Transverse colon (tissue), 4 donors: Measurements from ENCODE around the gene RNF152. TPM values are rescaled to one million over a fixed set of nuclear protein-coding genes. Genes with fewer than 3 reads are reported as not detected.

ENCODE experiments used
- DNase-seq: peaks from one replicate; pipeline ENCODE4 v3.0.0-alpha.2; 2019
- H3K27ac ChIP-seq, 4 donors: fragments of 200-600 bp; sonication (generic); 2 replicates each; pipeline ENCODE4 v1.5.1; 2016 to 2018; ENCODE audit warnings: inconsistent platforms in 4 of 4
- H3K27me3 ChIP-seq: fragments of 200-600 bp; sonication (generic); 2 replicates; pipeline ENCODE4 v1.5.1; 2017; ENCODE audit warnings: inconsistent platforms
- H3K36me3 ChIP-seq, 4 donors: fragments of 200-600 bp; sonication (generic); 2 replicates each; pipeline ENCODE4 v1.5.1; 2017 to 2019; ENCODE audit warnings: inconsistent platforms in 4 of 4
- H3K4me1 ChIP-seq, 4 donors: fragments of 200-600 bp; sonication (generic); 2 replicates each; pipeline ENCODE4 v1.5.1; 2017 to 2020; ENCODE audit warnings: inconsistent platforms in 4 of 4
- H3K4me3 ChIP-seq, 4 donors: fragments of 200-600 bp; sonication (generic); 1 replicate in 1 of 4; 2 replicates in 3 of 4; pipeline versions ENCODE4 v1.5.1 to v1.6.1; 2017 to 2019; ENCODE audit warnings: inconsistent platforms in 4 of 4
- H3K9me3 ChIP-seq, 2 donors: fragments of 200-600 bp; sonication (generic); 2 replicates each; pipeline ENCODE4 v1.5.1; 2017 to 2019; ENCODE audit warnings: inconsistent platforms in 2 of 2
- CTCF ChIP-seq, 5 experiments: fragments of 200-600 bp in 3 of 5; fragments of 450-650 bp in 2 of 5; sonication (generic) in 3 of 5; IDR thresholded peaks; 1 replicate in 2 of 5; 2 replicates in 3 of 5; pipeline ENCODE4 v1.5.1; 2016 to 2017; ENCODE audit warnings: antibody characterized with exemption in 5 of 5, inconsistent platforms in 3 of 5, mild to moderate bottlenecking in 2 of 5, moderate library complexity in 1 of 5
- EP300 ChIP-seq: sonication (generic); formaldehyde crosslinking; IDR thresholded peaks from one replicate; pipeline ENCODE4 v1.6.1; 2017; ENCODE audit warnings: antibody characterized with exemption, low read depth
- POLR2A ChIP-seq: fragments of 450-650 bp; IDR thresholded peaks from one replicate; pipeline ENCODE4 v1.6.1; 2016; ENCODE audit warnings: antibody characterized with exemption, mild to moderate bottlenecking, moderate library complexity
- POLR2AphosphoS5 ChIP-seq, 3 donors: sonication (generic); formaldehyde crosslinking; IDR thresholded peaks; one replicate each; pipeline ENCODE4 v1.6.1; 2016; ENCODE audit warnings: antibody characterized with exemption in 3 of 3
- WGBS, 2 donors: methylation state at CpG; one replicate each; pipeline ENCODE4 v1.1.5; 2018; ENCODE audit warnings: low coverage in 1 of 2; 5-methylcytosine and 5-hydroxymethylcytosine counted together
- in situ Hi-C, 4 donors: fragments of 200-750 bp; cut with MboI; loops; one replicate each; pipeline versions ENCODE4 v1.15.0 to v1.15.1; 2017; ENCODE audit warnings: low sequenced_read_pairs in 3 of 4, low pct_ligation_motif_present in 1 of 4, low pct_unique_long_range_greater_than_20kb in 1 of 4
- intact Hi-C: fragments of 100-400 bp; cut with DNase I; formaldehyde crosslinking; loops from one replicate; pipeline ENCODE4 v1.15.1; 2023; ENCODE audit warnings: low total_unique reads
- total RNA-seq, 4 donors: library from RNA; depleted of rRNA; stranded (reverse); fragments of >200 nt; gene quantifications; one replicate each; pipeline ENCODE4 v1.1.0, GENCODE V29; 2016

RNF152 gene
- total RNA-seq, 4 donors from 2014 or later: 29.7 to 340 (median 159) TPM

- H3K36me3 ChIP-seq: no peaks in the 10 kb centered on the region
- in situ Hi-C loops (loop anchor here in 1 of 4 donors (10.0 kb wide), 1 partner anchor 62 kb away; no protein-coding TSS in a partner anchor), intact Hi-C loops (no loop called here)
- H3K4me1 ChIP-seq: no peaks in the 10 kb centered on the region
- DNase-seq: no peak
- no peaks in the 10 kb centered on the region for H3K27me3 ChIP-seq
- 52 to 65% methylated on average over 2 of the region's 2 CpGs for WGBS, 2 donors
- H3K4me3 ChIP-seq: no peak overlapping the region
- H3K27ac ChIP-seq: no peak overlapping the region
- peaks cover 0 to 7% of the 10 kb centered on the region in 2 donors for H3K9me3 ChIP-seq
- no peak for TF ChIP-seq EP300
- TF ChIP-seq POLR2A: no peak
- TF ChIP-seq POLR2AphosphoS5 (IDR thresholded peaks at IDR 0.05): no peak
- TF ChIP-seq CTCF (IDR thresholded peaks at IDR 0.05): no peak
Observed at GRCh38 chr18:61772293-61772848, 120.4 kb downstream of the RNF152 start.

GRCh38 chr18:61771861-61772260 lies 120.9 kb downstream of the RNF152 start:
- DNase-seq: no peak
- Histone ChIP-seq H3K9me3 (peaks cover 0 to 7% of the 10 kb centered on the region in 2 donors), H3K27ac (no peak overlapping the region), H3K4me1 (no peaks in the 10 kb centered on the region), H3K36me3 (no peaks in the 10 kb centered on the region), H3K4me3 (no peak overlapping the region), H3K27me3 (no peaks in the 10 kb centered on the region)
- intact Hi-C loops (no loop called here), in situ Hi-C loops (loop anchor here in 1 of 4 donors (10.0 kb wide), 1 partner anchor 63 kb away; no protein-coding TSS in a partner anchor)
- TF ChIP-seq POLR2A (no peak), POLR2AphosphoS5 (IDR thresholded peaks at IDR 0.05) (no peak), EP300 (no peak), CTCF (IDR thresholded peaks at IDR 0.05) (no peak)
- WGBS, 2 donors: 81 to 95% methylated on average over 2 of the region's 2 CpGs

- Histone ChIP-seq H3K27ac (no peak overlapping the region), H3K9me3 (no peaks in the 10 kb centered on the region), H3K4me1 (no peaks in the 10 kb centered on the region), H3K4me3 (no peak overlapping the region), H3K27me3 (no peaks in the 10 kb centered on the region), H3K36me3 (no peaks in the 10 kb centered on the region)
- TF ChIP-seq CTCF (IDR thresholded peaks at IDR 0.05) (no peak), EP300 (no peak), POLR2A (no peak), POLR2AphosphoS5 (IDR thresholded peaks at IDR 0.05) (no peak)
- WGBS, 2 donors: 84 to 96% methylated on average over 3 of the region's 3 CpGs
- no peak for DNase-seq
- in situ Hi-C loops: loop anchor here in 1 of 4 donors (10.0 kb wide), 1 partner anchor 65 kb away; no protein-coding TSS in a partner anchor
- intact Hi-C loops: no loop called here
Observed at GRCh38 chr18:61770279-61770678, 122.5 kb downstream of the RNF152 start.

GRCh38 chr18:61766266-61766884 lies 126.4 kb downstream of the RNF152 start:
- WGBS, 2 donors: 81% methylated on average over 2 of the region's 2 CpGs
- Histone ChIP-seq H3K4me3 (no peak overlapping the region), H3K27me3 (no peaks in the 10 kb centered on the region), H3K4me1 (no peaks in the 10 kb centered on the region), H3K36me3 (no peaks in the 10 kb centered on the region), H3K27ac (no peak overlapping the region), H3K9me3 (no peaks in the 10 kb centered on the region)
- in situ Hi-C loops (no loop called here), intact Hi-C loops (no loop called here)
- no peak for DNase-seq
- TF ChIP-seq EP300: no peak
- no peak for TF ChIP-seq POLR2AphosphoS5 (IDR thresholded peaks at IDR 0.05)
- TF ChIP-seq CTCF (IDR thresholded peaks at IDR 0.05): no peak
- TF ChIP-seq POLR2A: no peak
